Stimulated activated CD8-positive, alpha-beta memory T cell treated with anti-CD3 and anti-CD28 coated beads, Interleukin-12 subunit alpha, Interleukin-12 subunit beta, amount 100 ng/mL, for 1 hour (primary cell): Measurements from ENCODE around the gene RASD1.

ENCODE experiments used
- DNase-seq: peaks from one replicate; pipeline ENCODE4 v3.0.0-alpha.2; 2020; ENCODE audit warnings: low read depth

The RASD1 gene, protein sequence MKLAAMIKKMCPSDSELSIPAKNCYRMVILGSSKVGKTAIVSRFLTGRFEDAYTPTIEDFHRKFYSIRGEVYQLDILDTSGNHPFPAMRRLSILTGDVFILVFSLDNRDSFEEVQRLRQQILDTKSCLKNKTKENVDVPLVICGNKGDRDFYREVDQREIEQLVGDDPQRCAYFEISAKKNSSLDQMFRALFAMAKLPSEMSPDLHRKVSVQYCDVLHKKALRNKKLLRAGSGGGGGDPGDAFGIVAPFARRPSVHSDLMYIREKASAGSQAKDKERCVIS

DNA sequence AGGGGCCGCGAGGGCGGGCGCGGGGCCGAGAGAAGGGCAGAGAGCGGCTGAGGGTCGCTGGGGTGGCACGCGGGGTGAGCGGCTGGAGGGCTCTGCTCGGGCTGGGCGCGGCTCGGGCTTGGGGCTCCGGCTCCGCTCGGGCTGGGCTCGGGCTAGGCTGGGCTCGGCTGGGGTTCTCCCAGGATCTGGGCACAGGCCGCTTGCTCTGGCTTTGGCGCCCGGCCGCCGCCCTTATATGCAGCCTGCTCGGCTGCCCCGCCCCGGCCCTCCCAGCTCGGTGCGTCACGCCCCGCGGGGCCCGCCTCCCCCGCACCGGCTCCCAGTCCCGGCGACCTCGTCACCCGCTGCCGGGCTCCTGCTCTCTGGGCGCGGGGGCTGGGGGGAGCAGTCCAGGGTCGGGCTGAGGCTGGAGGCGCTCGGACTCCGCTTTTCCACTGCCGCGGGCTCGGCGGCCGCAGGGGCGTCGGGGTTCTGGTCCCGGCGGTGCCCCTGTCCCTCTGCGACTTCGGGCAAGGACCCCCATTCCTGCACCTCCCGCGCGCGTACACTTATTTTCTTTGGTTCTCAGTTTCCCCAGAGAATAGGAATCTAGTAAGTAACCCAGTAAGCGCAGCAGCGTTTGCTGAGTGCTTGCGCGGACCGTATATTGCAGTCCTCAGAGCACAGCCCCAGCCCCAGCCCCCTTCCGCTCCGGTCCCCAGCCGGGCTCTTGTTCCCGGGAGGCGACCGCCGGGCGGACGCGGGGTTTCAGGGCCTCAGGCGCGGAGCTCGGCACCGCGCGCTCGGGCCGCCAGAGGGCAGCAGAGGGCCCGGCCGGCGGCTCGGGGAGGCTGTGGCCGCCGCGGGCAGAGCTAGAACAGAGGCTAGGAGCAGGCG is at the start of gene RASD1:
Gene RASD1, minus strand, starts transcription at position 207 of the 876 bp plus-strand sequence. CDS start 214 bp downstream, outside the sequence.
- peak; percentile 59 for DNase-seq

DNA sequence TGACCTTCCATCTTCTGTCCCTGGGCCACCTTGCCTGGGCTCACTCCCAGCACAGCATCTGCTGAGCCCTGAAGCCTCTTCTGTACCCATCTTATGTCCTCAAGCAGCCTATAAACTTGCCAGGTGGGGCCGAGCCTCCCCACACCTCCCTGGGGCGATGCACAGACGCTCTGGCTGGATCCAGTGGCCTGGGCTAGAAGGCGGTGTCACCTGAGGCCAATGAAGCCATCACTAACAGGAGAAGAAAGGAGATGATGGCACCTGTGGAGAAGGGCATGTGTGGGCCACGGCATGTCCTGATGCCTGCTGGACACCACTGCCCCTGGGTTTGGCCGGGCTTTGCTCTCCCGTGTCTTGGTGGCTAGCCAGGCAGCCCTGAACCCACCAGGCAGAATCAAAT is 49.8 kb upstream of the RASD1 start:
- DNase-seq = no peak

DNA sequence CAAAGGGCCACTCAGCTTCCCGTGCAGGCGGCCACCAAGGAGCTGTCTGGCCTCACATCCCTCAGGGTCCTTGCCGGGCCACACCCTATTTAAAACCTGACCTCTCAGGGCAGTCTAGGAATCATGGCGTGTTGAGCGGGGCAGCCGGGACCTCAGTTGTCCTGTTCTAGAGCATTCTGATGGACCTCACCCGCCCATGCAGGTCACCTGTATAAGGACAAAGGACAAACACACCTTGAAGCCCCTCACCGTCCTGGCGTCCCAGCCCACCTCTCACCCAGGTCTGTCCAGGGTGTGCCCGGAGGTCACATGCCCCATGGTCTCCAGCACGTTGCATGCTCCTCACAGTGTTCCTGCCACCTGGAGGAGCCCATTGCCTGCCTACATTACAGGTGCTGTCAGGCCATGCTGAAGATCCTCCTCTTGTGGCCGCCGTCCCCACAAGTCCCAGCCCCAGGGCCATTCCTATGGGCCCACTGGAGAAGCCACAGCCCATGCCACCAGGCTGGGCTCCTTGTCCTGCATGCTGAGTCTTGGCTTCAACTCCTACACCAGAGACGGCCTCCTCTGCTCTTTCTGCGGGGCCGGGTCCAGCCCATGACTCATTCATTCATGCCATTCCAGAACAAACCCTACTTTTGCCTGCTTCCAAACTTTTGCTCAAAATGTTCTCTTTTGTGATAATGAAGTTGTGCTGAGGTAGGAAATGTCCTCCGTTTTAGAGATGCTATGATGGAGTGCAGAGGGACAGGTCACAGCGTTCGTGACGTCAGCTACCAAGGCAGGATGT is 49.0 kb upstream of the RASD1 start:
- no peak for DNase-seq

DNA sequence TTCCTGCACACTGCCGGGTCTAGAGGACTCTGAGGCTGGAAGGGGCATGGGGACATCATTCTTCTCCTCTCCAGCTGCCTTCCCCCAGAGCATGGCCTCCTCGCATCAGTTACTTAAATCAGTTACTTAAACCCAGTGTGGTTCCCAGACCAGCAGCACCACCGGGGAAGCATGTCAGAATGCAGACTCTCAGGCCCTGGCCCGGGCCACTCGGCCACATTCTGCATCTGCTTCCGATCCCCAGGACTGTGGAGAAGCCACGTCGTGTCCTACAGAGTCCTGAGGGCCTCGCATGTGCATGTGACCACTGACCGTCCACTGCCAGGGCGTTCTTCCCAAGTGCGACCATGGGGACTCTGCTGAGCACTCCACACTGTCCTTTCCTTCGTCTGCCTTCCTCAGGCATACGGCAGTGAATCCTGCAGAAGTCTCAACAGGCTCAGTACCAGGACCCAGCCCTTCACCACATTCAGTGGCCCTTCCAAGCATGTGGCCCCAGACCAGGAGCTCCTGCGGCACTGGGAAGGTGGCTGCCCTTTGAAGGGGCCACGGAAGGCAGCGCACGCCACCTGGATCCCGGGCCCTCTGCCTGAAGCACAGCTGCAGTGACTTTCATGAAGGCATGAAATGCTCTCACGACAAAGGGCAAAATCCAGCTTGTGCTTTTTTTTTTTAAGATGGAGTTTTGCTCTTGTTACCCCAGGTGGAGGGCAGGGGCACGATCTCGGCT is 46.9 kb upstream of the RASD1 start:
- DNase-seq = no peak

DNA sequence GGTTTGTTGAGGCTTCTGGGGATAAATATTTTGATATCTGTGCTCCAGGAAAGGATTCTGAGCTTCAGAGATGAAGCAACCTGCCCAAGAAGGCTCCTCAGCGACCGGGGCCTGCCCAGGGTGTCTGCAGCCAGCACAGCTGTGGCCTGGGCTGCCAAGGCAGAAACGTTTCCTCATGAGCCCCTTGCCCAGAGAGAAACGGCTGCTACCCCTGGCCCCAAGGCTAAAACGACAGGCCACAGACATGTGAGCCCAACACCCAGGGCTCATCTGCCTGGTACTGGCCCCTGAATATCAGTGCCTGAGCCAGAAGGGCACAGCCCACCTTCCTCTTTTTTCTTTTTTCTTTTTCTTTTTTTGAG is 45.4 kb upstream of the RASD1 start:
- no peak for DNase-seq

DNA sequence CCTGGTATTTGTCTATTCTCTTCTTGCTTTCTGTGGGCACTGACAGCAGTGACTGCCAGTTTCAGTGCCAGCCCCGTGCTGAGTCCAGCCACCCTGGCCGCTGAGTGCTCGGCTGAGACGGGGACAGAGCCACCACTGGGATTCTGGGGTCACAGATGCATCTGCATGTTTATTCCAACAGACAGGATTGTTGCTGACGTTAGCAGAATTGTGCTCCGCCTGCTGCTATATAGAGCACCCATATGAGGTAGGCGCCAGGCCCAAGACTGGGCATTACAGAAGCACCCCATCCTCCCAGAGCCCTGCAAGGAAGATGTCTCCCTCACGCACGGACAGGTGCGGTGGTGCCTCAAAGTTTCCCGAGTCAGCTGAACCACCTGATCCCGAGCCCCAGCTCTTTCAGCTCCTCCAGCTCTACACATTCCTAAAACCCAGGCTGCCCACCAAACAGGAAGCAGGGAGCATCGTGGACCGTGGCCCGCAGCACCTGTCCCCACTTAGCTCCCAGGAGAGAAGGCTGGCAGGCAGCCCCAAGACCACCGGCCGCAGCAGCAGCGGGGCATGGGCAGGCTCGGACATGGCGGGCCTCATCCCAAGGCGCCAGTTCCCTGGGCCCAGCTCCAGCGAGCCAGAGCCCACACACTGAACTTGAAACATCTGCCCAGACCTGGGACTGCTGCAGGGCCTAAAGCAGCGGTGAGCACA is 44.9 kb upstream of the RASD1 start:
- DNase-seq = no peak

DNA sequence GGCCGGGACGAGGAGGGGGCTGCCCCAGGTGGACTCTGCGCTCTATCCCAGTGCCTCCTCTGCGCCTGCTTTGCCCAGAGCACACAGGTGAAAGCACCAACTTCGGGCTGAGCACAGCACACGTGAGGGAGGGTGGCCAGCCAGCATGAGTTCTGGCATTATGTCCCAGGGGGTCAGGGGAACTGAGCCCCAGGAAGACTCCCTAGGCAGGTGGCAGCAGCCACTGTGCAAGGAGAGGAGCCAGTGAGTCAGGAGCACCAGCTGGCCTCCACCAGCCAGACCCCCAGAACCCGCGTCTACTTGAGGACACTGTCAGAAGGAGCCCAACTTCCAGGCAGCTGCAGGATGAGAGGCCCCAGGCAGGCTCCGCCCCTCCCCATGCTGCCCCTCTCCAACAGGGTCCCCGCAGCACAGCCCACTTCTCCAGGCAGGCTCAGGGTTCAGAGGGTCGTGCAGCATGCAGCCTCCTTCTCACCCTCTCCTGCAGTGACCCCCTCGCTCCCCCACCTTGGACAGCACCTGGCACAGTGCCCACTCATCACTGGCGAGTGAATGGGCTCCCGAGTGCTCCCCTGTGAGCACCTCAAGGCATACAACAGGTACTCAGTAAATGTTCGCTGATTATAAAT is 44.2 kb upstream of the RASD1 start:
- DNase-seq = no peak

DNA sequence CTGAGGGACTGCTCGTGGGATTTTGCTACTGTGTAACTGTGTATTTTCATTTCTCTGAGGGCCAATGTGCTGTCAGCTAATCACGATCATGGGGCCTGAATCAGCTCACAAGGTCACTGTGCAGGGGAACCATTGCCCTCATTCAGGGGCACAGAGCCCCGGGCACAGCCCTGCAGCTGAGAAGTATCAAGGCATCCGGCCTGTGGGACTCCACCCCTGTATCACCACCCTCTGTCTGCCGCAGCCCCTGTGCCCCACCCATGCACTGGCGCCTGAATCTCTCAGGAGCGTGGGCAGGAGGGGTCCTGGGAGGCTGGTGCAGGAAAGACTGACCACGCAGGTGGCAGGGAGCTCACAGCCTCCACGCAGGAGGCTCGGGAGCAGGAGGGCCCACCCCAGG is 43.4 kb upstream of the RASD1 start:
- no peak for DNase-seq

DNA sequence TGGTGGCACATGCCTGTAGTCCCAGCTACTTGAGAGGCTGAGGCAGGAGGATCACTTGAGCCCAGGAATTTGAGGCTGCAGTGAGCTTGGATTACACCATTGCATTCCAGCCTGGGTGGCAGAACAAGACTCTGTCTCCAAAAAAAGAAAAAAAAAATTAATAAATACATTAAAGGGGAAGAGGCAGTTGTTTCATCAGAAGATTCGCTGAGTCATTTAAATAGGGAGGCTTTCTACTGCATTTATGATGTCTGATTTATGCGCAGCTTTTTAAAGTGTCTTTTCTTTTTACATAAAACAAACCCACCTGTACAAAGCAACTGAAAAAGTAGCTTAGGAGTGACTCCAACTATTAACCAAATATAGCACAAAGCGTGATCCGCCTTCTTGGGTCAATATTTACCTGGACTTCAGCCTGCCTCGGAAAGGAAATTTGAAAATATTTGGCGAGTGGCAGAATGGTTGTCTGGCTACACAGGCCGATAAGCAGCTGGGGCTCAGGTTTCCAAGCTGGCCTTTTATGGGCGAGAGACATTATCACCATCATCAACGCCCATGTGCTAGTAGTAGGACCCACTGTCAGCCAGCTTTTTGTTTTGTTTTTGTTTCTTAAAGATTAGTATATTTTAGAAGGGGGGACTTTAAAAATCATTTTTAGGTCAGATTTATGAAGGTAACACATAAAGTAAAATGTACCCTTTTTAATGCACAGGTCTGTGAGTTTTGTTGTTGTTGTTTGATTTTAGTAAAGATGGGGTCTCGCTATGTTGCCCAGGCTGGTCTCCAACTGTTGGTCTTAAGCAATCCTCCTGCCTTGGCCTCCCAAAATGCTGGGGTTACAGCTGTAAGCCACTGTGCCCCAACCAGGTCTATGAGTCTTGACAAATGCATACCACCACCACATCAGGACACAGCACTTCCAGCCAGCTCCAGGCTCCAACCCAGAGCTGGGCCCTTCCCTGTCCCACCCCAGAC is 42.5 kb upstream of the RASD1 start:
- DNase-seq = no peak

DNA sequence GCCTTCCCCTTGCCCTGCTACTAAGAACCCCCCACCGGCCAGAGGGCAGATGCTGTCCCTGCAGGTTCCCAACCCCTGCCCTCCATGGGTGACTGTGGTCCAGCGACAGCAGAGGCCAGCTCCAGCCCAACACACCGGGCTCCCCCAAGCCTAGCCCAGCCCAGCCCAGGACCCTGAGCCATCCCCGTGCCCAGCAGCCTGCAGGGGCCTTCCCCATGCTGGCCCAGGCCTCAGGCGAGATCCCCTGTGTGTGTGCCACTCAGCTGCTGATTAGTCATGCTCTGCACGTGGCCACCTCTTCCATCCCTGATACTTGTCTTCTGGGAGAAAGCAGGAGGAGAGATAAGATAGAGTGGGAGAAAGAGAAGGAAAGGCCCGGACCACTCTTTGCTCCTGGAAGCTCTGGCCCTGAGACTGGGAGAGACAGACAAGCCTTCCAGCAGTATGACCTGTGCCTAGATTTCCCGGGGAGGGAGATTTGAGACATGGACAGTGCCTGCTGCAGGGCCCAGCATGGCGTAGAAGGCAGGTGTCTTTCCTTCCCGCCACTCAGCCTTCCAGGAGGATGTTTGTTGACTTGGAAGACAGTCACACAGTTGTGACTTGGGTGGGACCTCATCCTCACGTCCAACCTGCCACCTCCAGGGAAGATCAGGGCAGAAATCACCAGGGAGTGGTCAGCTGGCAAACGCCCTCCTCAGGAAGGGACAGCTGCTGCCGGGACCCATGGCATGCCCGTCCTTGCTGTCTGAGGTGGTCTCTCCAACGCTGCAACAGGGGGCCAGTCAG is 41.3 kb upstream of the RASD1 start:
- DNase-seq = no peak

DNA sequence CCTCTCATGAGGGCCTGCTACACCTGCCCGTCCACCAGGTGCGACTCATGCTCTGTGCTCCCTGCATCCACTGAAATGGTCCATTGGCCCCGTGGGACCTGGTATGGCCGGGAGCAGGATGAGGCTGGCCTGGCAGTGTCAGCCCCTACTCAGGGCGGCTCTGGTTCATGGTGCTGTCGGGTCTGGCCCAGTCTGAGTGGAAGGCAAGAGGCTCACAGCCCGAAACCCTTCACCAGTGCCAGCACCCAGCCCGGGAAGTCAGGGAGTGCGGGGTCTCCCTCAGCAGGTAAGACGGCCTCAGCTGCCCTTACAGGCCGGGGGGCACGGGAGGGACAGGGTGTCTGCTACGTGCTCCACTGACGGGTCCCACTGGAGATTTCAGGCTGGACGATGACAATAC is 40.5 kb upstream of the RASD1 start:
- DNase-seq = no peak

DNA sequence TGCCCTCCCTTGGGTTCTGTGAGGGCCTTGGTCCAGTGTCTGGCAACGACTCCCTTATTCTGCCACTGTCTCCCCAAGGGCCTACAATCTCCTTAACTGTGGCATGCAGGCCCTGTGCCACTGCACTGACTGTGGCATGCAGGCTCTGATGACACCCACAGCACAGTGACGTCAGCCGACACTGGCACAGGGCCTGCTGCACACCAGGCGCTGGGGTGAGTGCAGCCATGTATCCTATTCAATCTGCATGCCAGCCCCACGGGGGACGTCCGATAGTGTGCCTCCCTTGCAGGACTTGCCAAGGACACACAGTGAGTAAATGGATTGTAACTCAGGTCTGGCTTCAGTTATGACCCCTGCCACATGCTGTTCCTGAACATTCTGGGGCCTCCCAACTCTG is 39.8 kb upstream of the RASD1 start:
- DNase-seq = no peak

DNA sequence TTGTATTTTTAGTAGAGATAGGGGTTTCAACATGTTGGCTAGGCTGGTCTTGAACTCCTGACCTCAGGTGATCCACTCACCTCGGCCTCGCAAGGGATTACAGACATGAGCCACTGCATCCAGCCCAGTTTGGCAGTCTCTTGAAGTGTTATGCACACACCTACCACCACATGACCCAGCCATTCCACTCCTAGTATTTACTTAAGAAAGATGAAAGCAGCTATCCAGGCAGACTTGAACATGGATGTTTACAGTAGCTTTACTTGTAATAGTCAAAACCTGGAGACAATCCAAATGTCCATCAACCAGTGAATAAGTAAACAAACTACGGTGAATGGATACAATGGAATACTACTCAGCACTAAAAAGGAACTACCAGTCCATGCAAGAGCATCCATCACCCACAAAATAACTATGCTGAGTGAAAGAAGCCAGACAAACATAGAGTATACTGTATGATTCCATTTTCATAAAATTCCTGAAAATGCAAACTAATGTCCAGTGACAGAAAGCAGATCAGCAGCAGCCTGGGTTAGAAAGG is 37.8 kb upstream of the RASD1 start:
- DNase-seq = no peak

DNA sequence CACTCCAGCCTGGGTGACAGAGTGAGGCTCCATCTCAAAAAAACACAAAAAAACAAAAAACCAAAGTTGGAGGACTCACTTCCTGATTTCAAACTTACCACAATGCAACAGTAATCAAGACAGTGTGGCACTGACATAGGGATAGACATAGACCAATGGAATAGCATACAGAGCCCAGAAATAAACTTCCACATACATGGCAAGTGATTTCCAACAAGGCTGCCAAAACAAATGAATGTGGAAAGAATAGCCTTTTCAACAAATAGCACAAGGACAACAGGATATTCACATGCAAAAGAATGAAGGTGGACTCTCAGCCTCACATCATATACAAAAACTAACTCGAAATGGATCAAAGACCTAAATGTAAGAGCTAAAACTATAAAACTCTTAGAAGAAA is 36.8 kb upstream of the RASD1 start:
- DNase-seq = no peak

DNA sequence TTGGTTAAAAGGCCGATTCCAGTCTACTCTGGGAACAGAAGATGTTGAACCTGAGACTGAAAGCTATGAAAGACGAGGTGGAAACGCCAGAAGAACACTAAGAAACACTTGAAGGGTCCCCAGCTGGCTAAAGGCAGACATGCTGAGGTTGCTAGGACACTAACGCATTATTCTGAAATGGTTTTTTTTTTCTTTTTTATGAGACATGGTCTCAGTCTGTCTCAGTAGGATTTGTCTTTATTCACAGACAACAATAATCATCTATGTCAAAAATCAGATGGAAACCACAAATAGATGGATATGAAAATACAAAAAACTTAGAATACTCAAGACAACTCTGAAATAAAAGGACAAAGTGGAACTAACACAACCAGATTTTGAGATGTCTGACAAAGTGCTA is 35.0 kb upstream of the RASD1 start:
- DNase-seq = no peak

DNA sequence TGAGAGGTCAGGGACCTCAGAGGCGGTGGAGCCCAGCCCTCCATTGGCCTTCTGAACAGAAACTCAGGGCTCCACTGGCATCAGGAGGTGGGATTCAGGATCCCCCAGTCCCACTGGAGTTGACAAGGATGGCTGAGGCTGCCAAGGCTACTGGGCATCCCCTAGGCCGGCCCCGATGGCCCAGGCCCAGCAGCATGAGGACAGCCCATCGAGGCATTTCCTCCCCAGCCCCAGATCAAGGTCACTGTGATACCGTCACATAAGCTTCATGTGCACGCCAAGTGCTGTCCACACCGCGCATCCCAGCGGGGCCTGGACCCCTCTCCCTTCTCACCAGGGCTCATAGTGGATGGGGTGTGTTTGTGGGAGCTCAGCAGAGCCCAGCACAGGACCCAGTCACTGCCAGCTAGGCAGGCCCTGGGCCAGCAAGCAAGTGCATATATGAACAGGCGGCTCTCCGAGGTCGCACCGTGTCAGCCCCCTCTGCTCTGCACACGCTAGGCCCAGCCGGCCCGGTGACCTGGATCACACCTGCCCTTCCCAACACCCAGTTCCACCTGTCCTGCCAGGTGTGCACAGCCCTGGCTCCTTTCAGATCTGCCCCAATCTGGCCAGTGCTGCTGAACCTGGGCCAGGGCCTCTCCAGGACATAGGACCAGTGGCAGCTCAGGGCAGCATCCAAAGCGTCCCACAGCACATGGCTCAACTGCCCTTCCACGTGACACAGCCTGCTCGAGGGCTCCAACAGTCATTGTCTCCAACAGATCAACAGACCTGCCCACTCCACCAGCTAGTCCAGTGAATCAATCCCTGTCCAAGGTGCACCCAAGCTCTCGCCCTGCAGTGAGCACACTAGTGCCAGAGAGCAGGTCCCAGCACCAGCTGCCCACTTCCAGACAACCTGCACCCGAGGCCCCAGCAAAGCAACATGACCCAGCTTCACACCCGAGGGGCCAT is 32.8 kb upstream of the RASD1 start:
- DNase-seq = no peak

DNA sequence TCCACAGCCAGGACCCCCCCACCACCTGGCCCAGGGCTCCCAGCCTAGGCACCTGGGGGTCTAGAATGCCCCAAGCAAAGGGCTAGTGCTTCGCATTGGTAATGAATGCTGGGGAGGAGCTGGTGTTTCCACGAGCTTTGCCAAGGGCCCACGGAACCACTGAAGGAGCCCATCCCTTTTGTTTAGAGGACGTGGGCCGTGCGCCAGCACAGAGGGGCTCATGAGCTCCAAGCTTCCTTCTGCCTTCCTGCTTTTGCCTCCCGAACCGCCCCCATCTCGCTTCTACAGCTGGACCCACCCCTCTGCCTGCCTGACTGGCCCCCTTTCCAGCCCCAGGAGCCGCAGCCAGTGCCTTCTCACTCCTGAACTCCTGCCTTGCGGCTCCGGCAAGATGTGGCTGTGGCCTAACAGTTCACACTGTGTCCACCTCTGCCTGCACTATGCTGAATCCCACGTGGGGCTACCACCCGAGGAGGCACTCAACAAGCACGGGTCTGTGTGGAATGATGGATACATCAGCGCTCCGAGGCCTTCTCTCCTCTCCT is 31.8 kb upstream of the RASD1 start:
- no peak for DNase-seq
